ENCODE measurements around the gene KLKB1. TPM values are rescaled to one million over a fixed set of nuclear protein-coding genes. Genes with fewer than 3 reads are reported as not detected.
"Not testable (repeated sequence)": the region's sequence is repeated elsewhere in the genome, so short reads cannot be mapped to it uniquely, and the experiment has no call there.

KLKB1 gene
- total RNA-seq, 1 donor from 2014 or later: not detected

DNA sequence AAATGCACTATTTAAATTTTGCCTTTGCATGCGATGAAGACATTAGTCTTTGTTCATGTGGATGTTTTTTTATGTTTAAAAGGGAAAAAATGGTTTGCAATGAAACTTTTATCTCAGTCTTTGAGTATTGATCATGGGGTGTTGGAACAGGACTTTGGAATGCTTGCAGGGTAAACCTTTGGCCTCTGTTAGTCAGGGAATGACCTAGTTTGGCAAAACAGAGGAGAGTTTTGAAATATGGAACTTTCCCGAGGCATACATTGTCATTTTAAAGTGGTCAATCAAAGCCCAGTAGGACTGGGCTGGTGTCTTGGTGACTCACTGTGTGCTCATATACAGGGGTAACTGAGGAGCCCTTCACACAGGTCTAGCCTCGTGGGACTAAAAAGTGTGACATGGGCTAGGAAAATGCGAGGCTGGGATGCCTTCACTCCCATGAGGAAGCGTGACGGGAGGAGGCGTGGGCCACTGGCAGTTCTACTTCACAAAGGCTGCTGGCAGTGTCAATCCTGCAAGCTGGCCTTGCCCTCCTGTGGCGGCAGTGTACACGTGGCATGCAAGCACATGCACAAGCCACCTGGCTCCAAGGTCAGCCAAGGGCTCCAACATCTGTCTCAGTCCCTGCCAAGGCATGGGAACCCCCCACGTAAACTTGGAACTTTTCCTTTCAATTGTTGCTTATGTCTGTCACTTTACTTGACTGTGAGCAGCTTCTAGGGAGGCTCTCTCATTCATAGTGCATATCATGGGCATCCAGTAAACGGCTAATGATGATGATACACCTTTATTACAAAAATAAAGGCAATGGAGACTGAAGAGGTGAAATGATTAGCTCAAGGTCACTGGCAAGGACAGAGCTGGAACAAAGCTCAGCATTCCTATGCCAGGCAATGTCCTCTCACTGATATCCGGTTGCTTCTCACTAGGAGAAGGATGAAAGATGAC, 33.5 kb downstream of the KLKB1 start:
- Mint-ChIP-seq H3K27me3 (ENCODE audit: insufficient read depth) (no peaks in the 10 kb centered on the region), H3K9me3 (no peaks in the 10 kb centered on the region), H3K4me3 (no peak overlapping the region), H3K4me1 (ENCODE audit: low read depth) (no peaks in the 10 kb centered on the region), H3K36me3 (ENCODE audit: low read depth) (no peaks in the 10 kb centered on the region), H3K27ac (no peak overlapping the region)
- intact Hi-C loops (cut with micrococcal nuclease): no loop called here
- DNase-seq (ENCODE audit: low spot score): no peak

DNA sequence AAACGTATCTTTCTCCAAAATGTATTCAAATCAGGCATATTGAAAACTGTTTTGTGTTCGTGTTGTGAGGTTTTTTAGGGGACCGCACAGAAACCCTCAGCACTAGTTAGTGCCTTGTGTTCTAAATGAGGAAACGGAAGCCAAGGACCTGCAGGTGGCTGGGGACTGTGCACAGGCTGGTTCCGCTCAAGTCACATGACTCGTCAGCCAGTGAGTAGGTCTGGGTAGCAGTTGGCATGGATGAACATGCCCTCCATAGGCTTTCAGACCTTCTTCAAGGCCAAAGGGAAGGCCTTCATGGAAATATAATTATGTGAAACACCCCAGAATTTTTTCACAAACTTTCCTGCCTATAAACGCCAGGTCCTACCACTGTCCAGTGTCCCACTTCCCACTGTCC, 37.4 kb downstream of the KLKB1 start:
- intact Hi-C loops (cut with micrococcal nuclease): no loop called here
- no peaks in the 10 kb centered on the region for H3K36me3 Mint-ChIP-seq (ENCODE audit: low read depth)
- H3K4me1 Mint-ChIP-seq (ENCODE audit: low read depth): no peaks in the 10 kb centered on the region
- no peak overlapping the region for H3K27ac Mint-ChIP-seq
- no peaks in the 10 kb centered on the region for H3K9me3 Mint-ChIP-seq
- DNase-seq (ENCODE audit: low spot score): no peak
- H3K27me3 Mint-ChIP-seq (ENCODE audit: insufficient read depth): peaks cover 15% of the 10 kb centered on the region
- H3K4me3 Mint-ChIP-seq: no peak overlapping the region

DNA sequence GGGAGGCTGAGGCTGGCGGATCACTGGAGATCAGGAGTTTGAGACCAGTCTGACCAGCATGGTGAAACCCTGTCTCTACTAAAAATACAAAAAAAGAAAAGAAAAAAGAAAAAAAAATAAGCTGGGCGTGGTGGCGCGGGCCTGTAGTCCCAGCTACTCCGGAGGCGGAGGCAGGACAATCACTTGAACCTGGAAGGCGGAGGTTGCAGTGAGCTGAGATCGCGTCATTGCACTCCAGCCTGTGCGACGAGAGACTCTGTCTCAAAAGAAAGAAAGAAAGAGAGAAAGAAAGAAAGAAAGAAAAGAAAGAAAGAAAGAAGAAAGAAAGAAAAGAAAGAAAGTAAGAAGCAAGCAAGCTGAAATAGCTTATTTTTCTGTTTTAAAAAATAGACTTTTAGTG, 37.9 kb downstream of the KLKB1 start:
- DNase-seq (ENCODE audit: low spot score); H3K9me3 Mint-ChIP-seq; H3K36me3 Mint-ChIP-seq (ENCODE audit: low read depth); H3K27ac Mint-ChIP-seq; intact Hi-C loops (cut with micrococcal nuclease); H3K4me1 Mint-ChIP-seq (ENCODE audit: low read depth); H3K4me3 Mint-ChIP-seq: not testable (repeated sequence)
- H3K27me3 Mint-ChIP-seq (ENCODE audit: insufficient read depth): peaks cover 15% of the 10 kb centered on the region

DNA sequence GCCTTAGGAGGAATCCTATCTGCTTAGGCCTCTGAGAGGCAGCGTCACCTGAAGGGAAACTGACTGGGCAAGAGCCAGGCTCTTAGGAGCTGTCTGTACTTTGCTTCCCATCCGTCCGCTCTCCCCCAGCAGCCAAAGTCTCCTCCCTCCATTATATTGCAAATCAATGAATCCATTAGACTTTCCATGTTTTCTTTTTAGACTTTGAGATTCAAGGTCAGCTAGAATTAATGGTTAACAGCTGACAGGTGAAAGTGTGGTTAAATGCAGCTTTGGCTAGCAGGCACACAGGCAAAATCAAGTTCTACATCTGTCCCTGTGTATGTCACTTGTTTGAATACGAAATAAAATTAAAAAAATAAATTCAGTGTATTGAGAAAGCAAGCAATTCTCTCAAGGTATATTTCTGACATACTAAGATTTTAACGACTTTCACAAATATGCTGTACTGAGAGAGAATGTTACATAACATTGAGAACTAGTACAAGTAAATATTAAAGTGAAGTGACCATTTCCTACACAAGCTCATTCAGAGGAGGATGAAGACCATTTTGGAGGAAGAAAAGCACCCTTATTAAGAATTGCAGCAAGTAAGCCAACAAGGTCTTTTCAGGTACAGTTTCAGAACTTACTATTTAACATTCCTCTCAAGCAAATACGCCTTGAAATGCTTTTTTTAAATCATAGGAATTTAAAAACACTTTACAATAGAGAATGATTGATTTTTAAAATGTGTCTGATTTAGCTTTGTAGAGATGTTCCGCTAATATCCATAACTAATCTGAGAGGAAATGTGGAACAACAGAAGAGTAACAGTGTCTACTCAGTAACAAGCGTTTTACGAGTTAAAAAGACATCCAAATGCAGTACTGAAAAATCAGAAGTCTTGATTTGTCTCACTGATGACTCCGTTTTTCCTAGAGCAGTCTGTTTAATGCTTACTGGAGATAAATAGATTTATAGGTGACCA, 38.7 kb downstream of the KLKB1 start, which contains the start of gene F11:
Gene F11, plus strand, starts transcription at position 507 of the 970 bp plus-strand sequence. CDS start 948 bp downstream, outside the sequence.
- DNase-seq (ENCODE audit: low spot score): no peak
- Mint-ChIP-seq H3K4me3 (no peak within 1 kb of the TSS), H3K36me3 (ENCODE audit: low read depth) (no peaks in the 10 kb centered on the region), H3K4me1 (ENCODE audit: low read depth) (no peaks in the 10 kb centered on the region), H3K27ac (no peak within 1 kb of the TSS), H3K9me3 (no peaks in the 10 kb centered on the region), H3K27me3 (ENCODE audit: insufficient read depth) (peaks cover 15% of the 10 kb centered on the region)
- intact Hi-C loops (cut with micrococcal nuclease): no loop called here

DNA sequence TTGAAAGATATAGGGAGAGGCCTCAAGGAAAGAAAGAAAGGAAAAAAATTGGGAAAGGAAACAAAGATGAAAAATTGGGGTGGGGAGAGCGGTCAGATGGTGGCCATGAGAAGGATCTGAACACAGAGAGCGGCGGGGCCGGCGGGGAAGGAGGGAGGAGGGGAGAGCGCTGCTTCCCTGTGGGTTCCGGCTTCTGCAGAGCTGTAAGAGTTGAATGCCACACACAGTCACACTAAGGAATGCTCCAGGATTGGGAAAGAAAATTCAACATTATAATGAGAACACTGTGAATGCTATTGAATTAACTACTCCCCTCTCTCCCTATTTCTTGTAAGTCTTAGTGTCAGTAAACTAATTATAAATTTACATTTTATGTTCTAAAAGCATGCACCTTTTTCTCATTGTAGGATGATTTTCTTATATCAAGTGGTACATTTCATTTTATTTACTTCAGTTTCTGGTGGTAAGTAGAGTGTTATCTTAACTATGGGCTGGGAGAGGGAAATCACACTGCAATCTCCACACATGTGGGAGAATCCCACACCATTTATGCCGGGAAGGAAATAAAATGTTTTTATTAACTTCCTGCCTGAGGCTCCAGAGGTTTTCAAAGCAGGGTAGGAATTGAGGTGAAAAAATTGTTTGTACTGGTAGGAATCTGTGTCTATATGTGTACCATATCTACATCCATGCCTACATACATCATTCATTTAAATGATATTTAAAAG, 39.6 kb downstream of the KLKB1 start:
- no peak overlapping the region for H3K27ac Mint-ChIP-seq
- H3K4me3 Mint-ChIP-seq: no peak overlapping the region
- no peak for DNase-seq (ENCODE audit: low spot score)
- peaks cover 15% of the 10 kb centered on the region for H3K27me3 Mint-ChIP-seq (ENCODE audit: insufficient read depth)
- H3K4me1 Mint-ChIP-seq (ENCODE audit: low read depth): no peaks in the 10 kb centered on the region
- no peaks in the 10 kb centered on the region for H3K36me3 Mint-ChIP-seq (ENCODE audit: low read depth)
- intact Hi-C loops (cut with micrococcal nuclease): no loop called here
- no peaks in the 10 kb centered on the region for H3K9me3 Mint-ChIP-seq

DNA sequence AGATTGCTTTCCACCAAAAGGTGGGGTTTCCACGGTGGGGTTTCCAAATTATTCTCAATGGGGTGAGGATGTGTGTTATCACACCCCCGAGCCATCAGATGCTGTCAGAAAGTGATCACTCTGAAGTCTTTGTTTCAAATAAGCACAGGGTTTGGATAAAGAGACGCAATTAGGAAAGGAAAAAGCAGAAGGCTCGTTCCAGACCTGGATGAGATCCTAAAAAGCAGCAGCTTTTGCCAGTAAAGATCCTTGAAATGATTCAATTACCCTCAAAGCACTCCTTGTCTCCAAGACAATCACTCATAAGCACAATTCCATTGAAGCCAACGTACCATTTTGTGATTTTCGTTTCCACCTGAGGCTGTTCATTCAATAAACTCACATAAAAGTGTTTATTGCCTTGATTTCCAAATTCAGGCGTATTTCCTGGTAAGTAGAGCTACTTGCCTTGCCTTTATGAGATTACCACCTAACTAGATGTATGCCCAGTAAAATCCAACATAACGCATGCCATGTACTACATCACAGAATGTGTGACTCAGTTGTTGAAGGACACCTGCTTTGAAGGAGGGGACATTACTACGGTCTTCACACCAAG, 43.9 kb downstream of the KLKB1 start:
- Mint-ChIP-seq H3K27ac (no peak overlapping the region), H3K4me3 (no peak overlapping the region), H3K9me3 (no peaks in the 10 kb centered on the region), H3K4me1 (ENCODE audit: low read depth) (no peaks in the 10 kb centered on the region), H3K36me3 (ENCODE audit: low read depth) (no peaks in the 10 kb centered on the region), H3K27me3 (ENCODE audit: insufficient read depth) (peaks cover 14% of the 10 kb centered on the region)
- intact Hi-C loops (cut with micrococcal nuclease): no loop called here
- no peak for DNase-seq (ENCODE audit: low spot score)

DNA sequence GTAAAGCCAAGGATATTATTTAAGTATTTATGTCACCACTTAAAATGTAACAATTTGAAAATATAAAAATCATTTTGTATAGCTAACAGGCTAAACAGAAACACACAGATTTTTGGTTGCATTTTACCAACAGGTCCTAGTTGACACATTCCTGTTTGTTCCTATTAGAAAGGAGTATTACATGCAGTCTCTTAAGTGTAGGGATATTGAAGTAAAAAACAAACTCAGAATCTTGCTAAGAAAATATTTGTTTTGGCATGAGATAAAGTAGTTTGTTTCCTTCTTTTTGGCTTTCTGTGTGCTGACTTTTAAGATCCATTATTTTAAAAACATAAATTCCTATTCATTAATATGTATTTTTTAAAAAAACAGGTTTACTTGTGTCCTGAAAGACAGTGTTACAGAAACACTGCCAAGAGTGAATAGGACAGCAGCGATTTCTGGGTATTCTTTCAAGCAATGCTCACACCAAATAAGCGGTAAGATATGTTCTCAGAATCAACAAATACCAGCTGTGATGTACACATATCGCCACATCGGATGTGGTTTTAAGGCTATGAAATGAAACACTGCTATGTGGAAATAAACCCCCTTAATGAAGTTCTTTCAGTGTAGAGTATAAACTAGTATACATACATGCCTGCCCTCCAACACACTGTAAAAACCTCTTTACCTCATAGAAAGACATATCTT, 45.5 kb downstream of the KLKB1 start:
- no peaks in the 10 kb centered on the region for H3K4me1 Mint-ChIP-seq (ENCODE audit: low read depth)
- no peaks in the 10 kb centered on the region for H3K9me3 Mint-ChIP-seq
- intact Hi-C loops (cut with micrococcal nuclease): no loop called here
- H3K36me3 Mint-ChIP-seq (ENCODE audit: low read depth): no peaks in the 10 kb centered on the region
- H3K4me3 Mint-ChIP-seq: no peak overlapping the region
- H3K27ac Mint-ChIP-seq: no peak overlapping the region
- H3K27me3 Mint-ChIP-seq (ENCODE audit: insufficient read depth): peaks cover 2% of the 10 kb centered on the region
- no peak for DNase-seq (ENCODE audit: low spot score)

DNA sequence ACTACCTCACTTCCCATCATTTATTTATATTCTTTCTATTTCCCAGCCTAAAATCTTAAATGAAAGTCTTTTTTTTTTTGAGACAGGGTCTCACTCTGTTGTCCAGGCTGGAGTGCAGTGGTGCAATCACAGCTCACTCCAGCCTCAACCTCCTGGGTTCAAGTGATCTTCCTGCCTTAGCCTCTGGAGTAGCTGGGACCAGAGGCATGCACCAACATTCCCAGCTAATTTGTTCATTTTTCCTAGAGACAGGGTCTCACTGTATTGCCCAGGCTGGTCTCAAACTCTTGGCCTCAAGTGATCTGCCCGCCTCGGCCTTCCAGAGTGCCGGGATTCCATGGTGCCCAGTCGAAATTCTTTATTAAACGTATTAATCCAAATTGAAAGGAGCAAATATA, 46.1 kb downstream of the KLKB1 start:
- intact Hi-C loops (cut with micrococcal nuclease); H3K4me3 Mint-ChIP-seq; DNase-seq (ENCODE audit: low spot score); H3K9me3 Mint-ChIP-seq; H3K36me3 Mint-ChIP-seq (ENCODE audit: low read depth); H3K27ac Mint-ChIP-seq; H3K27me3 Mint-ChIP-seq (ENCODE audit: insufficient read depth); H3K4me1 Mint-ChIP-seq (ENCODE audit: low read depth): not testable (repeated sequence)

DNA sequence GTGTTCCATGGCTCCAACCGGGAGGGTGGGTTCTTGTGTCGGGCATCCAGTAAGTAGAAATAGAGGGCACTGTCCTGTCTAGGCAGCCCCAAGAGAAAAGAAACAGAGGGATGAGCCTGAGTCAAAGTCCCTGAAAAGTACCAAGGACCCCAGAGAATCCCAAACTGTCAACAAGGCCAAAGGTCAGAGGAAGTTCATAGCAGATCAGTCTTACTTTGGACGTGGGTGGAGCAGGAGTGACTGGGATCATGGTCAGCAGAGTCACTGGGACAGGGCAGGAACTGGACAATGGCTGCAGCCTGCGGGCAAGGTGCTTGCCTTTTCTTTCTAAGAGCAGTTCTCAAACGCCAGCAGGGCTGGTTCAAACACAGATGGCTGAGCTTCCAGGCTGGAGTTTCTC, 56.0 kb downstream of the KLKB1 start:
- intact Hi-C loops (cut with micrococcal nuclease): no loop called here
- Mint-ChIP-seq H3K4me1 (ENCODE audit: low read depth) (no peaks in the 10 kb centered on the region), H3K9me3 (no peaks in the 10 kb centered on the region), H3K36me3 (ENCODE audit: low read depth) (no peaks in the 10 kb centered on the region), H3K27me3 (ENCODE audit: insufficient read depth) (no peaks in the 10 kb centered on the region), H3K27ac (no peak overlapping the region), H3K4me3 (no peak overlapping the region)
- DNase-seq (ENCODE audit: low spot score): no peak

DNA sequence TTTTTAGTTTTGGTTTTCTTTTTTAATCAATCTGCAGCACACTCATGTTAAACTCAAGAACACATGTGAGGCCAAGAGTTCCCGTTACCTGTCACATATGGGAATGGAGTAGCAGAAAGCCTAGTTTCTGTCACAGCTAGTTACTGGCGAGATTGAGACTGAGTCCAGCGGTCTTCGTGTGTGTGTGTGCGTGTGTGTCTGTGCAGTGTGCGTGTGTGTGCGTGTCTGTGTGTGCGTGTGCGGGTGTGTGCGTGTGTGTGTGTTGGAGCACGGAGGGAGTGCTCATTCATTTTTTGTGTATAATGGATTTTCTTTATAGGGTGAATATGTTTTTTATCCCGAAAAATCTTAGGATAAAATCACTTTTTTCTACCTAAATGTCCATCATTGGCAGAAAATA, 57.8 kb downstream of the KLKB1 start:
- DNase-seq (ENCODE audit: low spot score): no peak
- Mint-ChIP-seq H3K27me3 (ENCODE audit: insufficient read depth) (no peaks in the 10 kb centered on the region), H3K9me3 (no peaks in the 10 kb centered on the region), H3K27ac (no peak overlapping the region), H3K4me3 (no peak overlapping the region), H3K36me3 (ENCODE audit: low read depth) (no peaks in the 10 kb centered on the region), H3K4me1 (ENCODE audit: low read depth) (no peaks in the 10 kb centered on the region)
- intact Hi-C loops (cut with micrococcal nuclease): no loop called here

DNA sequence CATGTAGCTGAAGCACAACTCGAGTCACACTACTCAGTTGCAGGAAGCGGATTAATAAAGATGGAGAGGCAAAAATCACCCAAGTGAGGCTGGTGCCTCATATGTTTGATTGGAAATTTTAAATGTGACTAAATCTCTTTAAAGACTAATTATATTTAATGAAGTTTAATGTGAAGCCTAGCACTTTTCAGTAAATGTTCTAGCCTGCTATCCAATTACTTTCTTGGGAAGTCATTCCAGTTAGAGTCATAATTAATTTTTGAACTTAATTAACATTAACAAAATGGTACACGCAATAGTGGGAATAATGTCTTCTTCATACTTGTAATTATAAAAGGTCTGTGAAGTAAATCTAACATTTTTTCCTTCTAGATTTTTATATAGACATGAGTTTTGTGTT, 59.3 kb downstream of the KLKB1 start:
- Mint-ChIP-seq H3K27me3 (ENCODE audit: insufficient read depth) (no peaks in the 10 kb centered on the region), H3K36me3 (ENCODE audit: low read depth) (no peaks in the 10 kb centered on the region), H3K4me3 (no peak overlapping the region), H3K9me3 (no peaks in the 10 kb centered on the region), H3K4me1 (ENCODE audit: low read depth) (no peaks in the 10 kb centered on the region), H3K27ac (no peak overlapping the region)
- DNase-seq (ENCODE audit: low spot score): no peak
- intact Hi-C loops (cut with micrococcal nuclease): no loop called here
